HepG2 (cell line): Measurements from ENCODE around the gene DMAC2L. TPM values are rescaled to one million over a fixed set of nuclear protein-coding genes. Genes with fewer than 3 reads are reported as not detected.

Experiments used
- ARNT2 ChIP-seq: sonication (generic); formaldehyde crosslinking; IDR thresholded peaks from 2 replicates; pipeline ENCODE4 v1.8.0; 2022; ENCODE audit warnings: mild to moderate bottlenecking, low read depth, missing genetic modification reagents, moderate library complexity
- FOXJ3 ChIP-seq: sonication (generic); formaldehyde crosslinking; IDR thresholded peaks from 2 replicates; pipeline ENCODE4 v1.4.0; 2020; ENCODE audit warnings: missing genetic modification reagents, mild to moderate bottlenecking, borderline replicate concordance
- GRHL1 ChIP-seq: sonication (generic); formaldehyde crosslinking; conservative IDR thresholded peaks from 2 replicates; pipeline ENCODE4 v1.8.0; 2022; ENCODE audit warnings: missing genetic modification reagents
- GTF3A ChIP-seq: sonication (generic); formaldehyde crosslinking; conservative IDR thresholded peaks from 2 replicates; pipeline ENCODE4 v1.4.0; 2020; ENCODE audit warnings: mild to moderate bottlenecking, missing genetic modification reagents
- RAD21 ChIP-seq: fragments of 450-650 bp; formaldehyde crosslinking; IDR thresholded peaks from 2 replicates; pipeline ENCODE4 v1.5.0; 2020; ENCODE audit warnings: mild to moderate bottlenecking
- RNF2 ChIP-seq: fragments of 450-650 bp; conservative IDR thresholded peaks from 2 replicates; pipeline ENCODE4 v1.6.1; 2016; ENCODE audit warnings: low read depth
- SIN3A ChIP-seq: IDR thresholded peaks from 2 replicates; pipeline ENCODE4 v1.6.1; 2011; ENCODE audit warnings: low read depth, mild to moderate bottlenecking, control low read depth, low read length, borderline replicate concordance
- ZBTB21 ChIP-seq: sonication (generic); formaldehyde crosslinking; IDR thresholded peaks from 2 replicates; pipeline ENCODE4 v1.4.0; 2020; ENCODE audit warnings: missing genetic modification reagents
- ZBTB3 ChIP-seq: sonication (generic); formaldehyde crosslinking; IDR thresholded peaks from 2 replicates; pipeline ENCODE4 v1.4.0; 2020; ENCODE audit warnings: low read depth, mild to moderate bottlenecking, moderate library complexity, missing genetic modification reagents, borderline replicate concordance
- ZFP36 ChIP-seq: fragments of 150-350 bp; IDR thresholded peaks from 2 replicates; pipeline ENCODE4 v1.6.1; 2018; ENCODE audit warnings: borderline replicate concordance, low read length, low read depth; ENCODE audit not compliant: partially characterized antibody
- ZNF20 ChIP-seq: sonication (generic); formaldehyde crosslinking; IDR thresholded peaks from 2 replicates; pipeline ENCODE4 v1.4.0; 2020; ENCODE audit warnings: mild to moderate bottlenecking, moderate library complexity, missing genetic modification reagents
- ZNF326 ChIP-seq: sonication (generic); formaldehyde crosslinking; IDR thresholded peaks from 2 replicates; pipeline ENCODE4 v1.4.0; 2020; ENCODE audit warnings: missing genetic modification reagents, borderline replicate concordance
- ZNF337 ChIP-seq: sonication (generic); formaldehyde crosslinking; IDR thresholded peaks from 2 replicates; pipeline ENCODE4 v1.5.1; 2020; ENCODE audit warnings: missing genetic modification reagents, low read depth, mild to moderate bottlenecking, borderline replicate concordance
- ZNF484 ChIP-seq: sonication (generic); formaldehyde crosslinking; IDR thresholded peaks from 2 replicates; pipeline ENCODE4 v1.5.1; 2020; ENCODE audit warnings: mild to moderate bottlenecking, low read depth, missing genetic modification reagents, borderline replicate concordance
- ZNF724P ChIP-seq: sonication (generic); formaldehyde crosslinking; IDR thresholded peaks from 2 replicates; pipeline ENCODE4 v1.8.0; 2022; ENCODE audit warnings: missing genetic modification reagents, borderline replicate concordance
- polyA plus RNA-seq, 8 experiments: library from polyadenylated mRNA; depleted of rRNA in 3 of 8; stranded (reverse) in 7 of 8; unstranded in 1 of 8; fragments of >200 nt; fragmentation: Illumina TruSeq in 4 of 8; extraction: Trizol in 4 of 8; gene quantifications; 2 replicates each; pipeline versions ENCODE4 v1.2.1 to v1.2.3, GENCODE V29; 2011 to 2016; ENCODE audit warnings: low read depth in 4 of 8, missing spikeins in 1 of 8, mixed read lengths in 1 of 8; ENCODE audit not compliant: insufficient read depth in 1 of 8
- total RNA-seq, 5 experiments: library from RNA; depleted of rRNA; stranded (reverse); fragments of >200 nt; fragmentation: Illumina TruSeq; extraction: Trizol; gene quantifications; 2 replicates each; pipeline ENCODE4 v1.2.3, GENCODE V29; 2016; ENCODE audit warnings: low read depth in 1 of 5
- TF ChIP-seq, protein P1 (sequence below): sonication (generic); formaldehyde crosslinking; IDR thresholded peaks from 2 replicates; pipeline ENCODE4 v1.5.0; 2020; ENCODE audit warnings: missing genetic modification reagents
- TF ChIP-seq, protein P2 (sequence below): sonication (generic); formaldehyde crosslinking; IDR thresholded peaks from 2 replicates; pipeline ENCODE4 v1.4.0; 2020; ENCODE audit warnings: missing genetic modification reagents; ENCODE audit errors: not compliant biosample characterization
- TF ChIP-seq, protein P3 (sequence below): sonication (generic); formaldehyde crosslinking; IDR thresholded peaks from 2 replicates; pipeline ENCODE4 v1.4.0; 2020; ENCODE audit warnings: missing genetic modification reagents
- TF ChIP-seq, protein P4 (sequence below): sonication (generic); formaldehyde crosslinking; IDR thresholded peaks from 2 replicates; pipeline ENCODE4 v1.4.0; 2020; ENCODE audit warnings: low read depth, mild to moderate bottlenecking, missing genetic modification reagents

DMAC2L gene
- total and polyA plus RNA-seq, 2 of the 13 experiments (the other 11 are each of a cell fraction or from before 2014, with no cell fraction given), result 19.4 to 23.2 TPM

DNA sequence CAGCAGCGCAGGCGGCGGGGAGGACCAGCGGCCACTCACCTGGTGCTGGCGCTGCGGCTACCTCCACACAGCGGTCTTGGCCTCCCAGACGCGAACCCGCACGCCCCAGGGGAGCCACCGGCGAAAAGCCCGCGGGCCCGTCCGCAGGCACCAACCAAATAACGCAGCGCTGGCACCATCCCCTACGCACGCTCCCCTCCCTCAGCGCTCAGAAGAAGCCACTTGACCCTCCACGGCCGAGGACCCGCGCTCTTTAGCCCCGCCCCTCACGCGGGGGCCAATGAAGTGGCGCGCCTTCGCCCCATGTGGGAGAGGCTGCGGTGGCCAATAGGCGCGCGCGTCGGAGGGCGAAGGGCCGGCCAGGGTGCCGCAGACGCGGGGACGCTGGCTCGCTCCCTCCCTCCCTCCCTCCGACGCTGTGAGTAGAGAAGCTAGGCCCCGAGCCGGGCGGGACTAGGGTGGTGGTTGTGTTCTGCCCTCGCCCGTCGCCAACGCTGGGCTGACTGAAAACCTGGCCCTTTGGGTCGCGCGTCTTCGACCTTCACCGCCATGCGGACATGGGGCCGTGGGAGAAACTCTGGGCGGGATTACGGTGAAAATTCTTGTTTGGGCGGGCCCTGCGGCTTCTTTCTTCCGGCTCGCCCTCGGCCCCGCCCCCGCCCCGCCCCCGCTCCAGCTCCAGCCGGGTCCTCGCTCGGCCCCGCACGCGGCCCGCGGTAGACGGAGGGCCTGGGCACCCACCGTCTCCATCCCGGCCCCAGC, at the start of gene DMAC2L, which contains the start of gene L2HGDH (continued):
- TF ChIP-seq, protein P1, sequence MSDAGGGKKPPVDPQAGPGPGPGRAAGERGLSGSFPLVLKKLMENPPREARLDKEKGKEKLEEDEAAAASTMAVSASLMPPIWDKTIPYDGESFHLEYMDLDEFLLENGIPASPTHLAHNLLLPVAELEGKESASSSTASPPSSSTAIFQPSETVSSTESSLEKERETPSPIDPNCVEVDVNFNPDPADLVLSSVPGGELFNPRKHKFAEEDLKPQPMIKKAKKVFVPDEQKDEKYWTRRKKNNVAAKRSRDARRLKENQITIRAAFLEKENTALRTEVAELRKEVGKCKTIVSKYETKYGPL (CRISPR knock-in tag), result peak; percentile 63; the same call in 1 of the 2 replicates
- peak; percentile 95 for TF ChIP-seq RNF2
- TF ChIP-seq ZNF337 (CRISPR knock-in tag), result no peak
- TF ChIP-seq ZNF724P (CRISPR knock-in tag), result peak; percentile 90; the same call in 1 of the 2 replicates
- no peak for TF ChIP-seq ZFP36
- TF ChIP-seq ZNF20 (CRISPR knock-in tag), result no peak; the same call in 1 of the 2 replicates
- TF ChIP-seq SIN3A, result peak; percentile 81; the same call in 1 of the 2 replicates
- no peak for TF ChIP-seq GRHL1 (CRISPR knock-in tag)
- TF ChIP-seq, protein P2, sequence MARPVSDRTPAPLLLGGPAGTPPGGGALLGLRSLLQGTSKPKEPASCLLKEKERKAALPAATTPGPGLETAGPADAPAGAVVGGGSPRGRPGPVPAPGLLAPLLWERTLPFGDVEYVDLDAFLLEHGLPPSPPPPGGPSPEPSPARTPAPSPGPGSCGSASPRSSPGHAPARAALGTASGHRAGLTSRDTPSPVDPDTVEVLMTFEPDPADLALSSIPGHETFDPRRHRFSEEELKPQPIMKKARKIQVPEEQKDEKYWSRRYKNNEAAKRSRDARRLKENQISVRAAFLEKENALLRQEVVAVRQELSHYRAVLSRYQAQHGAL (CRISPR knock-in tag), result peak; percentile 36
- TF ChIP-seq ARNT2 (CRISPR knock-in tag), result peak; percentile 93
- TF ChIP-seq ZBTB3 (CRISPR knock-in tag), result peak; percentile 76; the same call in 1 of the 2 replicates
- TF ChIP-seq, protein P3, sequence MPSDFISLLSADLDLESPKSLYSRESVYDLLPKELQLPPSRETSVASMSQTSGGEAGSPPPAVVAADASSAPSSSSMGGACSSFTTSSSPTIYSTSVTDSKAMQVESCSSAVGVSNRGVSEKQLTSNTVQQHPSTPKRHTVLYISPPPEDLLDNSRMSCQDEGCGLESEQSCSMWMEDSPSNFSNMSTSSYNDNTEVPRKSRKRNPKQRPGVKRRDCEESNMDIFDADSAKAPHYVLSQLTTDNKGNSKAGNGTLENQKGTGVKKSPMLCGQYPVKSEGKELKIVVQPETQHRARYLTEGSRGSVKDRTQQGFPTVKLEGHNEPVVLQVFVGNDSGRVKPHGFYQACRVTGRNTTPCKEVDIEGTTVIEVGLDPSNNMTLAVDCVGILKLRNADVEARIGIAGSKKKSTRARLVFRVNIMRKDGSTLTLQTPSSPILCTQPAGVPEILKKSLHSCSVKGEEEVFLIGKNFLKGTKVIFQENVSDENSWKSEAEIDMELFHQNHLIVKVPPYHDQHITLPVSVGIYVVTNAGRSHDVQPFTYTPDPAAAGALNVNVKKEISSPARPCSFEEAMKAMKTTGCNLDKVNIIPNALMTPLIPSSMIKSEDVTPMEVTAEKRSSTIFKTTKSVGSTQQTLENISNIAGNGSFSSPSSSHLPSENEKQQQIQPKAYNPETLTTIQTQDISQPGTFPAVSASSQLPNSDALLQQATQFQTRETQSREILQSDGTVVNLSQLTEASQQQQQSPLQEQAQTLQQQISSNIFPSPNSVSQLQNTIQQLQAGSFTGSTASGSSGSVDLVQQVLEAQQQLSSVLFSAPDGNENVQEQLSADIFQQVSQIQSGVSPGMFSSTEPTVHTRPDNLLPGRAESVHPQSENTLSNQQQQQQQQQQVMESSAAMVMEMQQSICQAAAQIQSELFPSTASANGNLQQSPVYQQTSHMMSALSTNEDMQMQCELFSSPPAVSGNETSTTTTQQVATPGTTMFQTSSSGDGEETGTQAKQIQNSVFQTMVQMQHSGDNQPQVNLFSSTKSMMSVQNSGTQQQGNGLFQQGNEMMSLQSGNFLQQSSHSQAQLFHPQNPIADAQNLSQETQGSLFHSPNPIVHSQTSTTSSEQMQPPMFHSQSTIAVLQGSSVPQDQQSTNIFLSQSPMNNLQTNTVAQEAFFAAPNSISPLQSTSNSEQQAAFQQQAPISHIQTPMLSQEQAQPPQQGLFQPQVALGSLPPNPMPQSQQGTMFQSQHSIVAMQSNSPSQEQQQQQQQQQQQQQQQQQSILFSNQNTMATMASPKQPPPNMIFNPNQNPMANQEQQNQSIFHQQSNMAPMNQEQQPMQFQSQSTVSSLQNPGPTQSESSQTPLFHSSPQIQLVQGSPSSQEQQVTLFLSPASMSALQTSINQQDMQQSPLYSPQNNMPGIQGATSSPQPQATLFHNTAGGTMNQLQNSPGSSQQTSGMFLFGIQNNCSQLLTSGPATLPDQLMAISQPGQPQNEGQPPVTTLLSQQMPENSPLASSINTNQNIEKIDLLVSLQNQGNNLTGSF (CRISPR knock-in tag), result peak; percentile 36; the same call in 1 of the 2 replicates
- TF ChIP-seq RAD21 (CRISPR knock-in tag), result peak; percentile 52; the same call in 1 of the 2 replicates
- no peak for TF ChIP-seq GTF3A
- no peak for TF ChIP-seq ZNF484
- TF ChIP-seq, protein P4, sequence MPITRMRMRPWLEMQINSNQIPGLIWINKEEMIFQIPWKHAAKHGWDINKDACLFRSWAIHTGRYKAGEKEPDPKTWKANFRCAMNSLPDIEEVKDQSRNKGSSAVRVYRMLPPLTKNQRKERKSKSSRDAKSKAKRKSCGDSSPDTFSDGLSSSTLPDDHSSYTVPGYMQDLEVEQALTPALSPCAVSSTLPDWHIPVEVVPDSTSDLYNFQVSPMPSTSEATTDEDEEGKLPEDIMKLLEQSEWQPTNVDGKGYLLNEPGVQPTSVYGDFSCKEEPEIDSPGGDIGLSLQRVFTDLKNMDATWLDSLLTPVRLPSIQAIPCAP, result no peak
- TF ChIP-seq ZNF326 (CRISPR knock-in tag), result no peak
- no peak; the same call in 1 of the 2 replicates for TF ChIP-seq FOXJ3
- no peak for TF ChIP-seq ZBTB21 (CRISPR knock-in tag)
